WERI-Rb-1 (cell line): ENCODE measurements around the gene IL18RAP.

ENCODE experiments used
- DNase-seq: peaks from one replicate; pipeline ENCODE4 v3.0.0-alpha.2; 2020
- H3K27ac ChIP-seq: fragments of 250-450 bp; sonication (Bioruptor Pico); 2 replicates; pipeline ENCODE4 v1.5.1; 2020; ENCODE audit warnings: mild to moderate bottlenecking, moderate library complexity
- H3K27me3 ChIP-seq: fragments of 250-450 bp; sonication (Bioruptor Pico); 2 replicates; pipeline ENCODE4 v1.5.1; 2021; ENCODE audit warnings: mild to moderate bottlenecking, low read depth, moderate library complexity; ENCODE audit not compliant: insufficient read depth, severe bottlenecking
- H3K36me3 ChIP-seq: fragments of 250-450 bp; sonication (Bioruptor Pico); 2 replicates; pipeline ENCODE4 v1.5.1; 2020; ENCODE audit warnings: mild to moderate bottlenecking, moderate library complexity
- H3K4me3 ChIP-seq: 2 replicates; pipeline ENCODE4 v1.5.1; 2011; ENCODE audit warnings: low read depth, mild to moderate bottlenecking, control low read depth, low read length
- H3K9me3 ChIP-seq: fragments of 250-450 bp; sonication (Bioruptor Pico); 2 replicates; pipeline ENCODE4 v1.5.1; 2021; ENCODE audit warnings: mild to moderate bottlenecking, moderate library complexity; ENCODE audit not compliant: severe bottlenecking
- TF ChIP-seq, protein P1 (sequence below): IDR thresholded peaks from 2 replicates; pipeline ENCODE4 v1.5.1; 2011; ENCODE audit warnings: low read depth, mild to moderate bottlenecking, control low read depth, inconsistent platforms, low read length

IL18RAP gene

DNA sequence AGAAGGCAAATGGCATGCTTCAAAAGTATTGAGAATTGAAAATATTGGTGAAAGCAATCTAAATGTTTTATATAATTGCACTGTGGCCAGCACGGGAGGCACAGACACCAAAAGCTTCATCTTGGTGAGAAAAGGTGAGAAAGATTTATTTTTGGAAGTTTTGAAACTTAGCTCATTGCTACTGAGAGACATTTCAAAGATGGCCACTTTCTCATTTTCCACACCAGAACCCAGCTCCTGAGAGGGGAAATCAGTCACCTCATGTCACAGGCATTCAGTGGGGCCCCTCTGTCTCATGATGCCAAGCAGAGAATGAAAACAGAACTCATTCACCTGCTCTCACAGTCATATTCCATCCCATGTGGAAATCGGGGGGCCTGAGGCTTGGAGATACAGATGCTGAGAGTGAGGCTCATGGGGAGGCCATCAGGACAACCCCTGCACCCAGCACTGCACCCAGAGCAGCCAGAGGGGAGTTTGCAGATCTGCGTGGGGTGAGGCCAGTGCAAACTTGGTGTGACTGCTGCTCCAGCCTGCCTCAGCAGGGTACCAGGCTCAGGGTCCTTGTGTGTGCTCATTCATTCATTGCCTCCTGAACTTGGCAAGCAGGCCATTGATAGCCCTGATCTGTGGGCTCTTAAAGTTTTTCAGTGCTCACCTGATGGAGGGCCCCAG is 36.0 kb upstream of the IL18RAP start:
- Histone ChIP-seq H3K9me3 (peaks cover 5% of the 10 kb centered on the region), H3K4me3 (no peak overlapping the region), H3K27ac (no peak overlapping the region), H3K36me3 (no peaks in the 10 kb centered on the region), H3K27me3 (peaks cover 57% of the 10 kb centered on the region)
- DNase-seq = no peak
- TF ChIP-seq, protein P1, sequence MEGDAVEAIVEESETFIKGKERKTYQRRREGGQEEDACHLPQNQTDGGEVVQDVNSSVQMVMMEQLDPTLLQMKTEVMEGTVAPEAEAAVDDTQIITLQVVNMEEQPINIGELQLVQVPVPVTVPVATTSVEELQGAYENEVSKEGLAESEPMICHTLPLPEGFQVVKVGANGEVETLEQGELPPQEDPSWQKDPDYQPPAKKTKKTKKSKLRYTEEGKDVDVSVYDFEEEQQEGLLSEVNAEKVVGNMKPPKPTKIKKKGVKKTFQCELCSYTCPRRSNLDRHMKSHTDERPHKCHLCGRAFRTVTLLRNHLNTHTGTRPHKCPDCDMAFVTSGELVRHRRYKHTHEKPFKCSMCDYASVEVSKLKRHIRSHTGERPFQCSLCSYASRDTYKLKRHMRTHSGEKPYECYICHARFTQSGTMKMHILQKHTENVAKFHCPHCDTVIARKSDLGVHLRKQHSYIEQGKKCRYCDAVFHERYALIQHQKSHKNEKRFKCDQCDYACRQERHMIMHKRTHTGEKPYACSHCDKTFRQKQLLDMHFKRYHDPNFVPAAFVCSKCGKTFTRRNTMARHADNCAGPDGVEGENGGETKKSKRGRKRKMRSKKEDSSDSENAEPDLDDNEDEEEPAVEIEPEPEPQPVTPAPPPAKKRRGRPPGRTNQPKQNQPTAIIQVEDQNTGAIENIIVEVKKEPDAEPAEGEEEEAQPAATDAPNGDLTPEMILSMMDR = no peak

DNA sequence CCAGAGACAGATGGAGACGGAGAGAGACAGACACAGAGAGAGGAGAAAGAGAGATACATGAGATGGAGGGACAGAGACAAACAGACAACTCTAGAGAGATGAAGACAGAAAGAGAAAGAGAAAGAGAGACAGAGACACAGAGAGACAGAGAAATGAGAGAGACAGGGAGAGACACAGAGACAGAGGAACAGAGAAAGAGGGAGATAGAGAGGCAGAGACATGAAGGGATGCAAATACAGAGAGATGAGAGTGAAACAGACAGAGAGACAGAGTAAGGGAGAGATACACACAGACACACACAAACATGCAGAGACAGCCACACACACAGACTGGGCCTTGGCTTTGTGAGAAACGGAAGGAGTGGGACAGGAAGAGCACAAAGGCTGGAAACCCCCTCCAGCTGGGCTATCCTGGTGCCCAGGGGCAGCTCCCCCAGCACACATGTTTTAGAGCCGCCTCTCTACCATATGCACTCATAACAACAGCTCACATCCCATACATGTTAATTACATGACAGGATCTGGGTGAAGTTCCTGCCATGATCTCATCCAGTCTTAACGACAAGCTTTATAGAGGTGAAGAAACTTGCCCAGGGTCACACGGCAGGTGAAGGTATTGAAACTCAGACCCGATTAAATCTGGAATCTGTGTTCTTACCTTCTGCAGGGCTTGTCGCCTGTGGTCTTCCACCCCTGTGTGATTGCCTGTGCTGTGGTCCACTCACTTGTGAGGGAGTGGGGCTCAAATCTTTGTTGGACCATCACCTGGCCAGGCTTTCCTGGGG is 35.0 kb upstream of the IL18RAP start:
- H3K36me3 ChIP-seq = no peaks in the 10 kb centered on the region
- no peak overlapping the region for H3K27ac ChIP-seq
- DNase-seq = no peak
- H3K4me3 ChIP-seq = no peak overlapping the region
- TF ChIP-seq, protein P1 = no peak
- H3K9me3 ChIP-seq = peaks cover 5% of the 10 kb centered on the region
- H3K27me3 ChIP-seq = peaks cover 61% of the 10 kb centered on the region

DNA sequence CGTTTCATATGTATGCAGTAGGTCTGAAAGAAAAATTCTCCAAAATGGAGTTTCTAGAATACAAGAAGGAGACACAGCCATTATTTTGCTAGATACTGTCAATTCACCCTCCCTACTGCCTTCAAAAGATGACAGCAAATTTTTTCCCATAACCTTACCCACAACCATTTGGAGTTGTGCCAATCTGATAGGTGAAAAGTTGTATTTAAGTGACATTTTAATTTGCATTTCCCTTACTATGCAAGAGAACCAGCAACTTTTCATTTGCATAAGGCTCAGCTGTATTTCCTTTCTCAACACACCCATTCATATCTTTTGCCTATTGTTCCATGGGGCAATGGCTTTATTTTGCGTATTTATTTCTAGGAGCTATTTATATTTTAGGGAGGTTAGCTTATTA is 31.4 kb upstream of the IL18RAP start:
- no peaks in the 10 kb centered on the region for H3K36me3 ChIP-seq
- no peak overlapping the region for H3K4me3 ChIP-seq
- DNase-seq = no peak
- no peak overlapping the region for H3K27ac ChIP-seq
- TF ChIP-seq, protein P1 = no peak
- H3K9me3 ChIP-seq = no peaks in the 10 kb centered on the region
- peaks cover 79% of the 10 kb centered on the region for H3K27me3 ChIP-seq

DNA sequence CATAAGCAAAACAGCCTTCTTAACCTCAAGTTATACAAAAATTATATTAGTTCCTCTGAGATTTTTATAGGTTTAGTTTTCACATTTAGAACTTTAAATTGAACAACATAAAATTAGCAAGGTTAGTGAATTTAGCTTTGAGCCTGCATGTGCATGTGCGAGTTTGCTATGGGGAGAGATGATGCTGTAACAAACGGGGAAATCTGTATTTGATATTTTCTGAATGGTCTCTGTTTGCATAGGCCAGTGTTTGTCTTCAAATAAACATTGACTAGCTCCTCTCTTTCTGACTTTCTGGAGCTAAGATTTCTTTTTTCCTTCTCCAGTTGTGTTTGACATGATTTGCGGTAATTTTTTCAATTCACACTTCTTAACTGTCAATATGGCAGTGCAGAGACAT is 30.9 kb upstream of the IL18RAP start:
- no peak for DNase-seq
- Histone ChIP-seq H3K27me3 (peaks cover 81% of the 10 kb centered on the region), H3K27ac (no peak overlapping the region), H3K9me3 (no peaks in the 10 kb centered on the region), H3K4me3 (no peak overlapping the region), H3K36me3 (no peaks in the 10 kb centered on the region)
- TF ChIP-seq, protein P1 = no peak

DNA sequence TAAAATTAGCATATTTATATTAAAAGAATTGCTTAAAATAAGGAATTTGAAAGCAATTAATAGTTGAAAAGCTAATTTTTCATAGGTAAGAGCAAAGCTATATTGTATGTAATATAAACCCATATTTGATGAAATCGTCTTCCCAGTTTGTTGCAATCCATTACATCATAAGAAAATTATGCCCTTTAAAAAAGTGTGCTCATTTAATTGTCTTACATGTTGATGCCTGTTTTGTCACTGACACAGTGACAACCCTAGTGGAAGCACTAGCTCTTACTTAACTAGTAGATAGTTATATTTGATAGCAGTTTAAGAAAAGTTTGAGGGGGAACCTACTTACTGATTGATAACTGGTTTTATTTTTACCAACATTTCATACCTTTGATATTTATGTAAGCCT is 30.0 kb upstream of the IL18RAP start:
- DNase-seq = no peak
- Histone ChIP-seq H3K27me3 (peaks cover 81% of the 10 kb centered on the region), H3K36me3 (no peaks in the 10 kb centered on the region), H3K4me3 (no peak overlapping the region), H3K9me3 (no peaks in the 10 kb centered on the region), H3K27ac (no peak overlapping the region)
- TF ChIP-seq, protein P1 = no peak
